ENCODE data around the gene TMEM120B.
"Not testable (repeated sequence)": the region's sequence is repeated elsewhere in the genome, so short reads cannot be mapped to it uniquely, and the experiment has no call there.

Gene TMEM120B

DNA sequence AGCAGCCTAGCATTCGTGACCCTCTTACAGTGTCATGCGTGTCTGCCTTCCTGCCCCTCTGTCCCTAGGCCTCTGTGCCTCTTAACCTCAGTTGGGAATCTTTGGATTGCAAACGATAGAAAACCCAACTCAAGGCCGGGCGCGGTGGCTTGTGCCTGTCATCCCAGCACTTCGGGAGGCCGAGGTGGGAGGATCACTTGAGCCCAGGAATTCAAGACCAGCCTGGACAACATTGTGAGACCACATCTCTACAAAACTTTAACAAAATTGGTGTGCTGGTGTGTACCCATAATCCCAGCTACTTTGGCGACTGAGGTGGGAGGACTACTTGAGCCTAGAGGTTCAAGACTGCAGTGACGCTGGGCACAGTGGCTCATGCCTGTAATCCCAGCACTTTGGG, 36.7 kb downstream of the TMEM120B start:
- no peak for DNase-seq (ENCODE audit: extremely low spot score)
- ChIA-PET CTCF (interaction anchor here (1.1 kb wide), 1 partner anchor 45 kb away, joined by 4 read pairs; no protein-coding TSS in a partner anchor), POLR2A (interaction anchor here (0.8 to 1.8 kb wide), 2 partner anchors 37 to 168 kb away, joined by 3 to 11 read pairs; partner anchors contain the start of gene TMEM120B)

DNA sequence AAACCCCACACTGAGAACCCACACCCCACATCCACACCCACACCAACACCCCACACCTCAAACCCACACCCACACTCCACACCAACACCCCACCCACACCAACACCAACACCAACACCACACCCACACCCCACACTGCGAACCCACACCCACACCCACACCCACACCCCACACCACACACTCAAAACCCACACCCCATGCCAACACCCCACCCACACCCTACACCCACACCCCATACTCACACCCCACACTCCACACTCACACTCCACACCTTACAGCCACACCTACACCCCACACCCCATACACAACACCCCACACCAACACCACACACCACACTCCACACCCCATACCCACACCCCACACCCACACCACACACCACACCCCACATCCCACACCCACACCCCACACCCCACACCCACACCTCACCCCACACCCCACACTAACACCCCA, 38.0 kb downstream of the TMEM120B start:
- TF ChIP-seq CTBP1 (IDR thresholded peaks at IDR 0.05; ENCODE audit: borderline replicate concordance), result no peak
- no peak for TF ChIP-seq L3MBTL2 (conservative IDR thresholded peaks at IDR 0.05)
- TF ChIP-seq BHLHE40 (IDR thresholded peaks at IDR 0.05; ENCODE audit: borderline replicate concordance), result no peak
- TF ChIP-seq FOXM1 (IDR thresholded peaks at IDR 0.05; ENCODE audit: borderline replicate concordance), result no peak
- TF ChIP-seq ELF4 (IDR thresholded peaks at IDR 0.05), result no peak
- TF ChIP-seq LEF1 (IDR thresholded peaks at IDR 0.05; ENCODE audit: borderline replicate concordance), result no peak
- no peak for TF ChIP-seq ARNT (IDR thresholded peaks at IDR 0.05)
- no peak for TF ChIP-seq TARDBP (IDR thresholded peaks at IDR 0.05)
- no peak for TF ChIP-seq FOXA1 (IDR thresholded peaks at IDR 0.05)
- TF ChIP-seq NFRKB (IDR thresholded peaks at IDR 0.05), result no peak
- TF ChIP-seq SP1 (IDR thresholded peaks at IDR 0.05), result no peak
- no peak for TF ChIP-seq SUZ12 (IDR thresholded peaks at IDR 0.05)
- TF ChIP-seq FOXK2 (IDR thresholded peaks at IDR 0.05), result no peak
- TF ChIP-seq ZNF384 (IDR thresholded peaks at IDR 0.05), result no peak
- no peak for DNase-seq (ENCODE audit: extremely low spot score)
- POLR2A ChIA-PET, result no interaction called here
- CTCF ChIA-PET, result no interaction called here

More for the DNA sequence above, 36.7 kb downstream of the TMEM120B start:
- no peak for TF ChIP-seq ELF4 (IDR thresholded peaks at IDR 0.05)
- no peak for TF ChIP-seq SP1 (IDR thresholded peaks at IDR 0.05)
- no peak for TF ChIP-seq ZNF384 (IDR thresholded peaks at IDR 0.05)
- TF ChIP-seq TARDBP (IDR thresholded peaks at IDR 0.05), result no peak
- no peak for TF ChIP-seq BHLHE40 (IDR thresholded peaks at IDR 0.05; ENCODE audit: borderline replicate concordance)
- TF ChIP-seq, protein P1, sequence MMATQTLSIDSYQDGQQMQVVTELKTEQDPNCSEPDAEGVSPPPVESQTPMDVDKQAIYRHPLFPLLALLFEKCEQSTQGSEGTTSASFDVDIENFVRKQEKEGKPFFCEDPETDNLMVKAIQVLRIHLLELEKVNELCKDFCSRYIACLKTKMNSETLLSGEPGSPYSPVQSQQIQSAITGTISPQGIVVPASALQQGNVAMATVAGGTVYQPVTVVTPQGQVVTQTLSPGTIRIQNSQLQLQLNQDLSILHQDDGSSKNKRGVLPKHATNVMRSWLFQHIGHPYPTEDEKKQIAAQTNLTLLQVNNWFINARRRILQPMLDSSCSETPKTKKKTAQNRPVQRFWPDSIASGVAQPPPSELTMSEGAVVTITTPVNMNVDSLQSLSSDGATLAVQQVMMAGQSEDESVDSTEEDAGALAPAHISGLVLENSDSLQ (IDR thresholded peaks at IDR 0.05), result no peak
- no peak for TF ChIP-seq FOXM1 (IDR thresholded peaks at IDR 0.05; ENCODE audit: borderline replicate concordance)
- TF ChIP-seq NFRKB (IDR thresholded peaks at IDR 0.05), result no peak
- no peak for TF ChIP-seq LEF1 (IDR thresholded peaks at IDR 0.05; ENCODE audit: borderline replicate concordance)
- no peak for TF ChIP-seq SUZ12 (IDR thresholded peaks at IDR 0.05)
- TF ChIP-seq ARNT (IDR thresholded peaks at IDR 0.05), result no peak
- TF ChIP-seq FOXK2 (IDR thresholded peaks at IDR 0.05), result no peak

DNA sequence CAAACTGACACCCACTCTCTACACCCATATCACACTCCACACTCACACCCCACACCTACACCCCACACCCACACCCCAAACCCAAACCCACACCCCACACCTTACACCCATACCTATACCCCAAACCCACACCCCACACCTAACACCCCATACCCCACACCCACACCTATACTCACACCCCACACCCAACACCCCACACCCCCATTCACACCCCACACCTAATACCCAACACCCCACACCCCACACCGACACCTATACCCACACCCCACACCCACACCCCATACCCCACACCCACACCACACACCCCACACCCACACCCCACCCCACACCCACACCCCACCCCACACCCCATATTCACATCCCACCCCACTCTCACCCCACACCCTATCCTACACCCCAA, 38.5 kb downstream of the TMEM120B start:
- CTCF ChIA-PET, result no interaction called here
- POLR2A ChIA-PET, result no interaction called here
- no peak for TF ChIP-seq LEF1 (IDR thresholded peaks at IDR 0.05; ENCODE audit: borderline replicate concordance)
- DNase-seq (ENCODE audit: extremely low spot score), result no peak

DNA sequence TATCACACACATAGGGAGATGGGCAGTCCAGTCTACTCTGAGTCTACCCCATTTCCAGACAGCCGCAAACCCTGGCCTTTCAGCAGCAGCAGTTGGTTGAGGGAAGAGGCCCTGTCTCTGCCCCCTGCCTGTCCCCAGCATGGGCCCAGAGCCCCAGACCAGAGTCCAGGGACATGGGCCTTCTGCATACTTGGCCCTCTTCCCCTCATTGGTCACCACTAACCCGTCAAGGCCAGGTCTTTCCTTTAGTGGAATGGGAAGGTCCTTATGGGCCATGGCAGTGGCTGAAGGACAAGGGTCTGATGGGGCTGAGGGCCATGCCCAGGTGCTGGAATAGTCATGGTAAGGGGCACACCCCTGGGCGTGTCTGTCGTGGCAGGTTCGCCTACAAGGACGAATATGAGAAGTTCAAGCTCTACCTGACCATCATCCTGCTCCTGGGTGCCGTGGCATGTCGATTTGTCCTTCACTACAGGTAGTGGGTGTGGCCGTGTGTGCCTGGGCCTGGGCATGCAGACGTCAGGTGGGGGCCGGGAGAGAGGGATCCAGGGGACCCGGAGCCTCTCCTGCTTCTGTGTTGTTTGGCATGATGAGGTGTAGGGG, 39.3 kb downstream of the TMEM120B start:
- ChIA-PET POLR2A (no interaction called here), CTCF (no interaction called here)
- DNase-seq (ENCODE audit: extremely low spot score), result no peak
- TF ChIP-seq SP1 (IDR thresholded peaks at IDR 0.05), result no peak
- no peak for TF ChIP-seq NFRKB (IDR thresholded peaks at IDR 0.05)
- TF ChIP-seq HDGF (IDR thresholded peaks at IDR 0.05; ENCODE audit: borderline replicate concordance), result no peak
- no peak for TF ChIP-seq ELF4 (IDR thresholded peaks at IDR 0.05)
- TF ChIP-seq TARDBP (IDR thresholded peaks at IDR 0.05), result no peak
- no peak for TF ChIP-seq ARNT (IDR thresholded peaks at IDR 0.05)
- no peak for TF ChIP-seq LEF1 (IDR thresholded peaks at IDR 0.05; ENCODE audit: borderline replicate concordance)
- TF ChIP-seq ZNF384 (IDR thresholded peaks at IDR 0.05), result no peak
- TF ChIP-seq CTBP1 (IDR thresholded peaks at IDR 0.05; ENCODE audit: borderline replicate concordance), result no peak
- TF ChIP-seq BHLHE40 (IDR thresholded peaks at IDR 0.05; ENCODE audit: borderline replicate concordance), result no peak
- TF ChIP-seq L3MBTL2 (conservative IDR thresholded peaks at IDR 0.05), result no peak

DNA sequence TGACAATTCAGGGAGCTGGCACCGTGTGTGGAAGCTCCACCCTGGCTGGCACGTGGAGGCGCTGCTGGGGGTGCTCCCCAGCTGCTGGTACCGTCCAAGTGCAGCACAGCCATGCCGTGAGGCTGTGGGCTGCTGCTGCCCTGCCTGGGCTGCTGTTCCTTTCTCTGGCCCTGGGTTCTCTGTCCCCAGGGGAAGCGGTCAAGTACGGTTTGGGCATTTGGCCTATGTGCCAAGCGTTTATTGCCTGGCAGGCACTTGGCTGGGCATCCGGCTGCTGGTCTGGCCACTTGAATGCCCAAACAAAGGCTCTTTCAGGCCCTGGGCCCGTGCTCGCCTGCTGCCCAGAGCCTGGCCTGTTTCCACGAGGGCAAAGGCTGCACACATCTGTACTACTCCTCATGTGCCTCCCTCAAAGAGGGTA, 41.3 kb downstream of the TMEM120B start:
- CTCF ChIA-PET, result interaction anchor here (0.6 kb wide), 1 partner anchor 41 kb away, joined by 4 read pairs; no protein-coding TSS in a partner anchor
- POLR2A ChIA-PET, result no interaction called here
- no peak for TF ChIP-seq SUZ12 (IDR thresholded peaks at IDR 0.05)
- no peak for TF ChIP-seq ELF4 (IDR thresholded peaks at IDR 0.05)
- no peak for DNase-seq (ENCODE audit: extremely low spot score)

DNA sequence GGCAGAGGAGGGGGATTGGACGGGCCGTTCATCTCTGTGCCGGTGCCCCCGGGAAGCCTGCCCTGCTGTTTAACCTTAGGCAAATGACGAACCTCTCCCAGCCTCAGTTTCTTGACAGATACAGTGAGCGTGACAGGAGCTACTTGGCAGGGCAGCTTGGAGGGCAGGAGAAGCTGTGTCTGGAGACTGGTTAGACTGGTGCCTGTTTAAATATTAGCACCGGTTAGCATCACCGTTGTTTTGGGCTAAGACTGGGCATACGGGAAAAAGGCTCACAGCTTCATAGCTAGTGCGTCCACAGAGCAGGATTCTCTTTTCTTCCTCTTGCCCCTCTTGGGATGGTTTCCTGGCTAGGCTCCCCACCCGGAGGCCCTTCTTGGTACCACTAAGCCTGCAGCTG, 42.3 kb downstream of the TMEM120B start:
- DNase-seq (ENCODE audit: extremely low spot score), result no peak
- ChIA-PET CTCF (no interaction called here), POLR2A (interaction anchor here (0.6 to 0.7 kb wide), 2 partner anchors 17 to 46 kb away, joined by 3 read pairs; no protein-coding TSS in a partner anchor)
- TF ChIP-seq ZNF384 (IDR thresholded peaks at IDR 0.05), result no peak
- no peak for TF ChIP-seq L3MBTL2 (conservative IDR thresholded peaks at IDR 0.05)
- TF ChIP-seq ARNT (IDR thresholded peaks at IDR 0.05), result no peak
- TF ChIP-seq FOXM1 (IDR thresholded peaks at IDR 0.05; ENCODE audit: borderline replicate concordance), result no peak
- no peak for TF ChIP-seq SUZ12 (IDR thresholded peaks at IDR 0.05)
- no peak for TF ChIP-seq ELF4 (IDR thresholded peaks at IDR 0.05)
- no peak for TF ChIP-seq CTBP1 (IDR thresholded peaks at IDR 0.05; ENCODE audit: borderline replicate concordance)
- no peak for TF ChIP-seq HDGF (IDR thresholded peaks at IDR 0.05; ENCODE audit: borderline replicate concordance)
- TF ChIP-seq, protein P1 (IDR thresholded peaks at IDR 0.05), result no peak
- no peak for TF ChIP-seq TARDBP (IDR thresholded peaks at IDR 0.05)
- no peak for TF ChIP-seq SP1 (IDR thresholded peaks at IDR 0.05)
- no peak for TF ChIP-seq NFRKB (IDR thresholded peaks at IDR 0.05)
- no peak for TF ChIP-seq FOXA1 (IDR thresholded peaks at IDR 0.05)

DNA sequence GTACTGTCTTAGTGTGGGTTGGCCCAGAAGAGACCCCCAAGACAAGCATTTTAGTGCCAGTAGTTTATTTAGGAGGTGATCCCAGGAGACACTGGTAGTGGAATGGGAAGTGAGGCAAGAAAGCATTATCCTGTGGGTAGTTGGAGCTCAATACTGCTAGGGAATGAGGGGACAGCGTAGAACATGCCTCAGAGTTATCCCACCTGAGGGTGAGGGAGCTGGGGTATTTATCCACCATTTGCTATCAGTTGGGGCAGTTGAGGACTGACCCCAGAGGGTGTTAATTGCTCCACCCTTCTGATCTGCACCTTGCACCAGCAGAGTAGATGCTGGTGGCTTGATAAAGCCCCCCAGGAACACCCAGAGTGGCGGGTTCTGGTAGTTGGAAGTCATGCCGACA, 43.0 kb downstream of the TMEM120B start:
- DNase-seq (ENCODE audit: extremely low spot score), result no peak
- ChIA-PET CTCF (no interaction called here), POLR2A (interaction anchor here (0.7 kb wide), 1 partner anchor 16 kb away, joined by 3 read pairs; no protein-coding TSS in a partner anchor)
- no peak for TF ChIP-seq FOXA1 (IDR thresholded peaks at IDR 0.05)
- no peak for TF ChIP-seq FOXM1 (IDR thresholded peaks at IDR 0.05; ENCODE audit: borderline replicate concordance)
- no peak for TF ChIP-seq ELF4 (IDR thresholded peaks at IDR 0.05)
- TF ChIP-seq SP1 (IDR thresholded peaks at IDR 0.05), result no peak
- TF ChIP-seq, protein P1 (IDR thresholded peaks at IDR 0.05), result no peak
- TF ChIP-seq TARDBP (IDR thresholded peaks at IDR 0.05), result no peak
- no peak for TF ChIP-seq L3MBTL2 (conservative IDR thresholded peaks at IDR 0.05)
- TF ChIP-seq NFRKB (IDR thresholded peaks at IDR 0.05), result no peak
- no peak for TF ChIP-seq ZNF384 (IDR thresholded peaks at IDR 0.05)
- no peak for TF ChIP-seq SUZ12 (IDR thresholded peaks at IDR 0.05)
- TF ChIP-seq HDGF (IDR thresholded peaks at IDR 0.05; ENCODE audit: borderline replicate concordance), result no peak
- no peak for TF ChIP-seq BHLHE40 (IDR thresholded peaks at IDR 0.05; ENCODE audit: borderline replicate concordance)
- TF ChIP-seq FOXK2 (IDR thresholded peaks at IDR 0.05), result no peak
- TF ChIP-seq CTBP1 (IDR thresholded peaks at IDR 0.05; ENCODE audit: borderline replicate concordance), result no peak
- TF ChIP-seq LEF1 (IDR thresholded peaks at IDR 0.05; ENCODE audit: borderline replicate concordance), result no peak
- TF ChIP-seq ARNT (IDR thresholded peaks at IDR 0.05), result no peak

DNA sequence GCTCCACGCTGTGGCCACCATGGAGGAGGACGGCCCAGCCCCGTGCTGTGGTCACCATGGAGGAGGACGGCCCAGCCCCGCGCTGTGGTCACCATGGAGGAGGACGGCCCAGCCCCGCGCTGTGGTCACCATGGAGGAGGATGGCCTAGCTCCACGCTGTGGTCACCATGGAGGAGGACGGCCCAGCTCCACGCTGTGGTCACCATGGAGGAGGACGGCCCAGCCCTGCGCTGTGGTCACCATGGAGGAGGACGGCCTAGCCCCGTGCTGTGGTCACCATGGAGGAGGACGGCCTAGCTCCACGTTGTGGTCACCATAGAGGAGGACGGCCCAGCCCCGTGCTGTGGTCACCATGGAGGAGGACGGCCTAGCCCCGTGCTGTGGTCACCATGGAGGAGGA, 46.0 kb downstream of the TMEM120B start:
- DNase-seq (ENCODE audit: extremely low spot score); POLR2A ChIA-PET: not testable (repeated sequence)
- CTCF ChIA-PET, result interaction anchor here (1.0 kb wide), 1 partner anchor 35 kb away, joined by 3 read pairs; the partner anchor contains the start of gene RHOF
